OCI-LY3 (cell line): ENCODE data around the gene ZFYVE28.

Experiments used
- EZH2phosphoT487 ChIP-seq: fragments of 200-600 bp; shearing (Covaris generic); IDR thresholded peaks from 2 replicates; pipeline ENCODE4 v1.6.1; 2018; ENCODE audit warnings: antibody characterized with exemption, mixed run types, low read depth
- TF ChIP-seq, protein P1 (sequence below): fragments of 200-600, 300-600 bp; sonication (generic); IDR thresholded peaks from 2 replicates; pipeline ENCODE4 v1.5.1; 2014; ENCODE audit warnings: antibody characterized with exemption, low read length, low read depth

DNA sequence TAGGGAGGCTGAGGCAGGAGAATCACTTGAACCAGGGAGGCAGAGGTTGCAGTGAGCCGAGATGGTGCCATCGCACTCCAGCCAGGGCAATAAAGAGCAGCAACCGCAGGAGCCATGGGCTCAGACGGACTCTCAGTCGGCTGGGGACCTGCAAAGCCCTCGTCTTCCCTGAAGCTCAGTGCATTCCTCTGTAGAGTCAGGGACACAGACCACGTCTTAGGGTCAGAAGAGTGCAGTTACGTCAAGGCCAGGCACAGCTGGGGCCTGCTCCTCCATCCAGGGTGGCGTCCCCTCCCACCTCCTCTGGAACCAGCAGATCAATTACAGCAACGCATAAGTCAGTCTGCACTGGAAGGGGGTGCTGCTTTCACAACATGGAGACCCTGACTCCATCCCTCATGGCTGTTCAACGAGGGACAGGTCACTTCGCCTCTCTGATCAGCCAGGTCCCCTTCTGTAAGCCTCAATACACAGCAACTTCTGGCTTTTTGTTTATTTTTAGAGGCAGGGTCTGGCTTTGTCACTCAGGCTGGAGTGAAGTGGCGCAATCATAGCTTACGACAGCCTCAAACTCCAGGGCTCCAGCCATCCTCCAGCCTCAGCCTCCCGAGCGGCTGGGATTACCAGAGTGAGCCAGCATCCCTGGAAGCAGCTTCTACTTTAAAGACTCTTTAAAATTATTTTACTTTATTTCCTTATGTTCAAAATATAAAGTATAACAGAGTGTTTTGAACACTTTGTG lies 76.4 kb downstream of the ZFYVE28 start:
- TF ChIP-seq, protein P1, sequence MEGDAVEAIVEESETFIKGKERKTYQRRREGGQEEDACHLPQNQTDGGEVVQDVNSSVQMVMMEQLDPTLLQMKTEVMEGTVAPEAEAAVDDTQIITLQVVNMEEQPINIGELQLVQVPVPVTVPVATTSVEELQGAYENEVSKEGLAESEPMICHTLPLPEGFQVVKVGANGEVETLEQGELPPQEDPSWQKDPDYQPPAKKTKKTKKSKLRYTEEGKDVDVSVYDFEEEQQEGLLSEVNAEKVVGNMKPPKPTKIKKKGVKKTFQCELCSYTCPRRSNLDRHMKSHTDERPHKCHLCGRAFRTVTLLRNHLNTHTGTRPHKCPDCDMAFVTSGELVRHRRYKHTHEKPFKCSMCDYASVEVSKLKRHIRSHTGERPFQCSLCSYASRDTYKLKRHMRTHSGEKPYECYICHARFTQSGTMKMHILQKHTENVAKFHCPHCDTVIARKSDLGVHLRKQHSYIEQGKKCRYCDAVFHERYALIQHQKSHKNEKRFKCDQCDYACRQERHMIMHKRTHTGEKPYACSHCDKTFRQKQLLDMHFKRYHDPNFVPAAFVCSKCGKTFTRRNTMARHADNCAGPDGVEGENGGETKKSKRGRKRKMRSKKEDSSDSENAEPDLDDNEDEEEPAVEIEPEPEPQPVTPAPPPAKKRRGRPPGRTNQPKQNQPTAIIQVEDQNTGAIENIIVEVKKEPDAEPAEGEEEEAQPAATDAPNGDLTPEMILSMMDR = no peak
- no peak for TF ChIP-seq EZH2phosphoT487
